T-helper 1 cell treated with Interleukin-12 subunit alpha and Interleukin-12 subunit beta and Interleukin-4 antibody, amounts not matched to agents 30 μg/mL and 1 μg/mL, for 36 hours (primary cell): ENCODE results near the gene MAN1C1.

Source experiments
- H3K27ac Mint-ChIP-seq: one replicate; pipeline ENCODE4 v1.8.0; 2021; ENCODE audit warnings: mild to moderate bottlenecking, mixed read lengths
- H3K27me3 Mint-ChIP-seq: one replicate; pipeline ENCODE4 v1.8.0; 2021; ENCODE audit warnings: low read depth, mixed read lengths
- H3K36me3 Mint-ChIP-seq: one replicate; pipeline ENCODE4 v1.8.0; 2021; ENCODE audit warnings: low read depth, mixed read lengths
- H3K4me1 Mint-ChIP-seq: one replicate; pipeline ENCODE4 v1.8.0; 2021; ENCODE audit warnings: low read depth, mixed read lengths
- H3K4me3 Mint-ChIP-seq: one replicate; pipeline ENCODE4 v1.8.0; 2021; ENCODE audit warnings: mild to moderate bottlenecking, moderate library complexity, mixed read lengths
- H3K9me3 Mint-ChIP-seq: one replicate; pipeline ENCODE4 v1.8.0; 2021; ENCODE audit warnings: mixed read lengths

Gene MAN1C1

DNA sequence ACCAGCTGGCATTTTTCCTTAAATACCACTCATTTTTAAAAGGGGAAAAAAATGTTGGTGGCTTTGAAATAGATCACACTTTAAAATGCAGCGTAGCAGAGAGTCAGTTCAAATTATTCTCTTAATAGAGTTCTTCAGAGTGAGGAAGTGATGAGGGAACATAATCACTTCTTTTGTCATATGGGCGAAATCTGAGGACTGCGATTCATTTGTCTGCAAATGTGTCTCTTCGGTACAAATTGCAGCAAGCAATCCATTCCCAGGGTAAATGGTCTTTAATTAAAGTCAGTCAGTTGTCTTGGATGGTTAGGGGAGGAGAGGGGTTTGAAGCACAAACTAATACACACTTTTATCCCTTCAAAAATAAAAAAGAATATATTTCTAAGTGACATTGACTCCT, 97.4 kb downstream of the MAN1C1 start:
- no peak overlapping the region for H3K27ac Mint-ChIP-seq
- peaks cover 4% of the 10 kb centered on the region for H3K36me3 Mint-ChIP-seq

GRCh38 chr1:25714372-25714931, 97.9 kb downstream of the MAN1C1 start:
- Mint-ChIP-seq H3K4me3 (no peak overlapping the region), H3K4me1 (peaks cover 9% of the 10 kb centered on the region), H3K9me3 (peaks cover 10% of the 10 kb centered on the region), H3K27me3 (peaks cover 37% of the 10 kb centered on the region), H3K36me3 (peaks cover 4% of the 10 kb centered on the region), H3K27ac (no peak overlapping the region)

More for the DNA sequence above, 97.4 kb downstream of the MAN1C1 start:
- H3K27me3 Mint-ChIP-seq: peaks cover 37% of the 10 kb centered on the region
- peaks cover 9% of the 10 kb centered on the region for H3K4me1 Mint-ChIP-seq
- no peak overlapping the region for H3K4me3 Mint-ChIP-seq
- H3K9me3 Mint-ChIP-seq: peaks cover 10% of the 10 kb centered on the region

DNA sequence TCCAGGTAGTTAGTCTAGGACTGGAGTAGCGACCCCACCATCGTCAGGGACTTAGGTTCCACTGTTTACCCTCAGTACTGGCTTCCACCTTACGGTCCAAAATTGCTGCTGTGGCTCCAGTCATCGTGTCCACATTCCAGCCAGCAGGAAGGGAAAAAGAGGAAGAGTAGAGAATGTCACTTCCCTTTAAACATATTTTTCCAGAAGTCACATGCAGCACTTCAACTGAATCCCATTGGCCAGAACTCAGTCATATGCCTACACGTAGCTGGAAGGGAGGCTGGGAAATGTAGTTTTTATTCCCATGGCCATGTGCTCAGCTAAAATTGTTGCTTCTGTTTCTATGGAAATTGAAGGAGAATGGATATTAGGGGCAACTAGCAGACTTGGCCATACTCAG, 99.3 kb downstream of the MAN1C1 start:
- H3K4me1 Mint-ChIP-seq: peaks cover 9% of the 10 kb centered on the region
- no peak overlapping the region for H3K27ac Mint-ChIP-seq
- H3K9me3 Mint-ChIP-seq: peaks cover 10% of the 10 kb centered on the region
- peaks cover 34% of the 10 kb centered on the region for H3K27me3 Mint-ChIP-seq
- no peak overlapping the region for H3K4me3 Mint-ChIP-seq
- peaks cover 4% of the 10 kb centered on the region for H3K36me3 Mint-ChIP-seq

DNA sequence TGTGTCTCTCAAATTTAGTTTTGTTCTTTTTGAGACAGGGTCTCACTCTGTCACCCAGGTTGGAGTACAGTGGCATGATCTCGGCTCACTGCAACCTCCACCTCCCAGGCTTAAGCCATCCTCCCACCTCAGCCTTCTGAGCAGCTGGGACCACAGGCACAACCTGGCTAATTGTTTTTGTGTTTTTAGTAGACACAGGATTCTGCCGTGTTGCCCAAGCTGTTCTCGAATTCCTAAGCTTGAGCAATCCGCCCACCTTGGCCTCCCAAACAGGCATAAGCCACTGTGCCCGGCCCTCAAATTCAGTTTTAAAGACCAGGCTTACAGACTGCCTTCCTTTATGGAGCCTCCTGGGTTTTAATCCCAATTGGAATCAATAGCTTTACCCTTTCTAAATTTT, 99.7 kb downstream of the MAN1C1 start:
- Mint-ChIP-seq H3K27me3 (peaks cover 33% of the 10 kb centered on the region), H3K4me3 (no peak overlapping the region), H3K36me3 (peaks cover 4% of the 10 kb centered on the region), H3K27ac (no peak overlapping the region), H3K9me3 (peaks cover 10% of the 10 kb centered on the region), H3K4me1 (peaks cover 6% of the 10 kb centered on the region)

- Mint-ChIP-seq H3K36me3 (peaks cover 4% of the 10 kb centered on the region), H3K27me3 (peaks cover 48% of the 10 kb centered on the region), H3K9me3 (peaks cover 10% of the 10 kb centered on the region), H3K27ac (no peak overlapping the region), H3K4me3 (no peak overlapping the region), H3K4me1 (no peaks in the 10 kb centered on the region)
Measured at GRCh38 chr1:25718732-25719131, 102.1 kb downstream of the MAN1C1 start.

- Mint-ChIP-seq H3K4me1 (no peaks in the 10 kb centered on the region), H3K4me3 (no peak overlapping the region)
Measured at GRCh38 chr1:25720624-25721023, 104.0 kb downstream of the MAN1C1 start.

GRCh38 chr1:25723250-25723880, 106.8 kb downstream of the MAN1C1 start:
- peaks cover 2% of the 10 kb centered on the region for H3K4me1 Mint-ChIP-seq
- H3K36me3 Mint-ChIP-seq: no peaks in the 10 kb centered on the region
- no peak overlapping the region for H3K4me3 Mint-ChIP-seq
- H3K9me3 Mint-ChIP-seq: peaks cover 3% of the 10 kb centered on the region
- peaks cover 63% of the 10 kb centered on the region for H3K27me3 Mint-ChIP-seq
- H3K27ac Mint-ChIP-seq: no peak overlapping the region

More at GRCh38 chr1:25720624-25721023, 104.0 kb downstream of the MAN1C1 start:
- Mint-ChIP-seq H3K36me3 (peaks cover 4% of the 10 kb centered on the region), H3K9me3 (peaks cover 10% of the 10 kb centered on the region), H3K27ac (no peak overlapping the region), H3K27me3 (peaks cover 54% of the 10 kb centered on the region)

- no peaks in the 10 kb centered on the region for H3K36me3 Mint-ChIP-seq
- H3K4me3 Mint-ChIP-seq: no peak overlapping the region
- H3K4me1 Mint-ChIP-seq: peaks cover 2% of the 10 kb centered on the region
- H3K27ac Mint-ChIP-seq: no peak overlapping the region
- H3K9me3 Mint-ChIP-seq: no peaks in the 10 kb centered on the region
- peaks cover 64% of the 10 kb centered on the region for H3K27me3 Mint-ChIP-seq
Measured at GRCh38 chr1:25724201-25724600, 107.6 kb downstream of the MAN1C1 start.

- H3K27me3 Mint-ChIP-seq: peaks cover 69% of the 10 kb centered on the region
- no peak overlapping the region for H3K4me3 Mint-ChIP-seq
- H3K9me3 Mint-ChIP-seq: no peaks in the 10 kb centered on the region
- peaks cover 2% of the 10 kb centered on the region for H3K4me1 Mint-ChIP-seq
- no peak overlapping the region for H3K27ac Mint-ChIP-seq
- no peaks in the 10 kb centered on the region for H3K36me3 Mint-ChIP-seq
Measured at GRCh38 chr1:25724966-25725365, 108.4 kb downstream of the MAN1C1 start.

- no peaks in the 10 kb centered on the region for H3K36me3 Mint-ChIP-seq
- H3K4me3 Mint-ChIP-seq: no peak overlapping the region
- no peaks in the 10 kb centered on the region for H3K9me3 Mint-ChIP-seq
- no peak overlapping the region for H3K27ac Mint-ChIP-seq
- H3K4me1 Mint-ChIP-seq: peaks cover 5% of the 10 kb centered on the region
- H3K27me3 Mint-ChIP-seq: peaks cover 72% of the 10 kb centered on the region
Measured at GRCh38 chr1:25725482-25725881, 108.9 kb downstream of the MAN1C1 start.

- Mint-ChIP-seq H3K27me3 (peaks cover 71% of the 10 kb centered on the region), H3K27ac (no peak overlapping the region), H3K4me1 (peaks cover 13% of the 10 kb centered on the region), H3K9me3 (no peaks in the 10 kb centered on the region), H3K36me3 (no peaks in the 10 kb centered on the region), H3K4me3 (no peak overlapping the region)
Measured at GRCh38 chr1:25727088-25727487, 110.5 kb downstream of the MAN1C1 start.

DNA sequence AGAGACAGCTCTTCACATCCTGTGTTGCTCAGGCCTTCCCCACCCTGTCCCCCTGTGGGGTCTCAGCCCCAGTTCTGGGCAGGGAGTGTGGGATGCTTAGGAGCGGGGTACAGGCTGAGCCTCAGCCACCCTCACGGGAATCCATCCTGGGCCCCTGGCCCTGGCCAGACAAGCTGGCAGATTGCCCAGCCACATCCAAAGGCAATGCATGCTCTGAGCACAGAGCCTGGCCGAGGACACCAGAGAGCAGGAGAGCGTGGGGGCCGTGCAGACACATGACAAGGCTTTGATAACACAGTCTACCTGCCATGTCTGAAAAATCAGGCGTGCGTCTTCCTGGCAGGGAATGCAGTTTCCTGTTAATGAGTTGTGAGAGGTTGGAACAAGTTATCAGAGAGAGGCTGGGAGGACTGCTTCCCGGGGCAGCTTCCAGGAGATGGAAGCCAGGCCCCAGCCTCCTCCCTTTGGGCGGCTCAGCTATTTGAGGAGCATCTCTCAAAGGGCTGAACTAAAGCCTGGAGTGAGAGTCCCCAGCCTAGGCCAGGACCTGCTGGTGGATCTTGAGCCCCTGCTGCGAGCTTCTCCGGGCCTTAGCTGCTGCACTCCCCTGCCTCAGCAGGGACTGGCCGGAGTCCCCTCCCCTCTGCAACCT, 111.2 kb downstream of the MAN1C1 start:
- no peak overlapping the region for H3K4me3 Mint-ChIP-seq
- peaks cover 67% of the 10 kb centered on the region for H3K27me3 Mint-ChIP-seq
- H3K36me3 Mint-ChIP-seq: no peaks in the 10 kb centered on the region
- H3K27ac Mint-ChIP-seq: no peak overlapping the region
- H3K4me1 Mint-ChIP-seq: peaks cover 13% of the 10 kb centered on the region
- no peaks in the 10 kb centered on the region for H3K9me3 Mint-ChIP-seq

DNA sequence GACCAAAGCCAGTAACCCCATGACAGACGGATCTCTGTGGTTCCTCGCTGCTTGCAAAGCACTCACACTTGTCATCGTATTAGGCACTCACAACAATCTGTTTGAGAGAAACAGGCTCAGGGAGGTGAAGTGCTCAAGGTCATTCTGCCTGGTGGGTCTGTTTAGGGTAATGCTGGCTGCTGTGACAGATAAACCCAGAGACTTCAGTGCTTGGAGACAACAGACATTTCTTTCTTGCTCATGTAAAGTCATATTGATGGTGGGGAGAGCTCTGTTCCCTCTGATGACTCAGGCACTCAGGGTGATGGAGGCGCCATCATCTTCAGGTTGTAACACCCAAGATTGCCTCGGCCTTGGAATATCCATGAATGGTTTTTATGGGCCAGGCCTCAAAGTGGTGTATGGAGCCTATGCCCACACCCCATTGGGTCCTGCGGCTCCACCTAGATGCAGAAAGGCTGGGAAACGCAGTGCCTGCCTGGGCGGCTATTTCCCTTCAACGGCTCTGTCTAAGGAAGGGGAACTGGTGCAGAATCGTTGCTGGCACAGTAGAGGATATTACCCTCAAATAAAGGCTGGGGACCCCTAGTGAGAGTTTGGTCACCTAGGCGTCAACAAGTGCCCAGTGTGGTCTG, 111.8 kb downstream of the MAN1C1 start:
- Mint-ChIP-seq H3K4me1 (peaks cover 13% of the 10 kb centered on the region), H3K4me3 (no peak overlapping the region), H3K36me3 (no peaks in the 10 kb centered on the region), H3K27ac (no peak overlapping the region), H3K9me3 (no peaks in the 10 kb centered on the region), H3K27me3 (peaks cover 67% of the 10 kb centered on the region)

- no peaks in the 10 kb centered on the region for H3K36me3 Mint-ChIP-seq
- H3K9me3 Mint-ChIP-seq: no peaks in the 10 kb centered on the region
- H3K4me1 Mint-ChIP-seq: peaks cover 13% of the 10 kb centered on the region
- no peak overlapping the region for H3K27ac Mint-ChIP-seq
- H3K4me3 Mint-ChIP-seq: no peak overlapping the region
- H3K27me3 Mint-ChIP-seq: peaks cover 65% of the 10 kb centered on the region
Measured at GRCh38 chr1:25729045-25729444, 112.5 kb downstream of the MAN1C1 start.
